Mucosa of gallbladder (tissue), 1 donor: ENCODE measurements around the gene LRRC37A2. TPM values are rescaled to one million over a fixed set of nuclear protein-coding genes. Genes with fewer than 3 reads are reported as not detected.
"Not testable (repeated sequence)": the region's sequence is repeated elsewhere in the genome, so short reads cannot be mapped to it uniquely, and the experiment has no call there.

Source experiments
- DNase-seq: peaks from one replicate; pipeline ENCODE4 v3.0.0-alpha.2; 2020; ENCODE audit warnings: low spot score
- total RNA-seq: library from RNA; stranded (reverse); gene quantifications from one replicate; pipeline ENCODE4 v1.2.1, GENCODE V29; 2021
- donor health status: DM: no; HTN: no; CAD: no.

Gene LRRC37A2
- 8.1 TPM for total RNA-seq

DNA sequence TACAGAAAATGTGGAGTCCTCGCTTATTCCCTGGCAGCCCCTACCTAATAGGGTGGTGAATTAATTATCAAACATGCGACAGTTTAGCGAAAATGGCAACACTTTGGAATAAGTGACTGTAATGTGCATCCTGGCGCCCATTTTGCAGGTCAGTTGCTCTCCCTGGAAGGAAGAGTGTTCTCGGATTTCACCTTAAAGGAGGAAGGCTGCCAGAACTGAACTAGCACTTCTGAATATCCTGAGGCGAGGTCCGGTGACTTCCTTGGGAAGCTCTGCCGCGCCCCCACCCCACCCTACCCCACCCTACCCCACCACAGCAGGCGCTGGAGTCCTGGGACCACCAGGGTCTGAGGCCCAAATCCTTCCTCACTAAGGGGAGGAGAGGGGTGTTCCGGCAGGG, at the start of gene LRRC37A2:
TSS of gene LRRC37A2 (plus strand) at position 301 of the 400 bp plus-strand sequence. CDS start 245 bp downstream, outside the sequence.
- not testable (repeated sequence) for DNase-seq

DNA sequence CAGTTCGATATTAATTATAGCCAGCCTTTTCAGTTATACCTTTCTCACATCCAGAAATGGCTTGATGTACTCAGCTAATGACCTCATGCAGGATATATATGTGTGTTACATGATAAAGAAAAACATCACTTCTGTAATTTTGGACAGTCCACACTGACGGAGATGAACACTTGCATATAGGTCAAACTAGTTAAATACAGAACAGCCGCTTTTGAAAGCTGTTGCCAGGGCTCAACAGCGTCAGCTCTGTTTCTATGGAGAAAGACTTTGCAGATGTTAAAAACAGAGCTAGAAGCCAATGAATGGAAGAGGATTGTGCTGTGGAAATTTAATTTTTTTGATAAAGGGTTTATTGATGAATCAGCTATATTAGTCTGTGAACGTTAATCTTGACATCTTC, 44.6 kb upstream of the LRRC37A2 start:
- DNase-seq: not testable (repeated sequence)

- not testable (repeated sequence) for DNase-seq
These were observed 37.8 kb upstream of the LRRC37A2 start for GRCh38 chr17:46474489-46474888.

GRCh38 chr17:46475583-46475982, 36.7 kb upstream of the LRRC37A2 start:
- not testable (repeated sequence) for DNase-seq

GRCh38 chr17:46478823-46479222, 33.4 kb upstream of the LRRC37A2 start:
- not testable (repeated sequence) for DNase-seq

GRCh38 chr17:46481310-46481709, 31.0 kb upstream of the LRRC37A2 start:
- not testable (repeated sequence) for DNase-seq

DNA sequence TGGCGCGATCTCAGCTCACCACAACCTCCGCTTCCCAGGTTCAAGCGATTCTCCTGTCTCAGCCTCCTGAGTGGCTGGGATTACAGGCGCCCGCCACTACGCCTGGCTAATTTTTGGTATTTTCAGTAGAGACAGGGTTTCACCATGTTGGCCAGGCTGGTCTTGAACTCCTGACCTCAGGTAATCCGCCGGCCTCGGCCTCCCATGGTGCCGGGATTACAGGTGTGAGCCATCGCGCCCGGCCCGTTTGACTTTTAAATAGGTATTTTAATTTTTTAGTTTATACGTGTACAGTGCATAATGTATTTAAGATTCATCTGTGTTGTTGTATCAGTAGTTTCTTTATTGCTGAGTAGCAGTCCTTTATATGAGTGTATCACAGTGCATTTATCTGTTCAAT, 20.2 kb upstream of the LRRC37A2 start:
- DNase-seq: not testable (repeated sequence)

DNA sequence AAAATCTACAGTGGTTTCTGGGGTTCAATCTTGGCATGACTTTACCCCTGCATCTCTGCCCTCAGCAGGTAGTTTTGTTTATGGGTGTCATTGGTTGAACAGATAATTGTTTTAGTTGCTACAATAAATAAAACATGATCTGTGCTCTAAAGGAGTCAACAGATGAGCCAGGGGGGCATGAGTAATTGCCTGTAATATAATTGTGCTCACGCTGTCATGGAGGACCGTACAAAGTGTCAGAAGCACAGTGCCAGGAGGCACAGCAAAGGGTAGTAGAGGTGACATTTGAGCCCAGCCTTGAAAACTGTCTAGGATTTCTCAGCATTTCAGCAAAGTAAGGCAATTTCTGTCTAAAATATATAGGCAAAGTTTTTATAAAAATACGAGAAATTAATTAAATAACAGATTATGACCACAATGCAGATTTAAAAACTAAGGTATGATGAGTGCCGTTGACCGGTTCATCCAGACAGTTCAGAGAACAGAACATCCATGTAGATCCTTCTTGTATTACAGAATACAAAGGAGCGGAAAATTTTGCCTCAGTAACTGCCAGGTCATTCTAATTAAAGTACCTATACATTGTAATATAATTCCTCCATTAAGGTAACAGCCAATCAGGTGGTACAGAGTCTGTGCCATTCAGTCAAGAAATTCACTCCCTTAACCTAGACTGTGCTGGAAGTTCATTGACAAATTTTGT, 12.7 kb upstream of the LRRC37A2 start:
- not testable (repeated sequence) for DNase-seq

DNA sequence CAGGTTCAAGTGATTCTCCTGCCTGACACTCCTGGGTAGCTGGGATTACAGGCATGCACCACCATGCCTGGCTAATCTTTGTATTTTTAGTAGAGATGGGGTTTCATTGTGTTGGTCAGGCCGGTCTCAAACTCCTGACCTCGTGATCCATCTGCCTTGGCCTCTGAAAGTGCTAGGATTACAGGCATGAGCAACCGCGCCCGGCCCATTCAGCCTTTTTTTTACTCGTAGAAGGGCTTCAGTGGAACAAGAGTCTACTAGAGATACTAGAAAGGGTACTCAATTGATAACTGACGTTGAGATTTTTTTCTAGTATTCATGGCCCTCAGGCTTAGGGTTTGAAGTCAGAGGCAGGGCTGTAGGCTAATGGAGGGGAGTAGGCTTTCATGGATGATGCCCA, 6.4 kb upstream of the LRRC37A2 start:
- DNase-seq: not testable (repeated sequence)

DNA sequence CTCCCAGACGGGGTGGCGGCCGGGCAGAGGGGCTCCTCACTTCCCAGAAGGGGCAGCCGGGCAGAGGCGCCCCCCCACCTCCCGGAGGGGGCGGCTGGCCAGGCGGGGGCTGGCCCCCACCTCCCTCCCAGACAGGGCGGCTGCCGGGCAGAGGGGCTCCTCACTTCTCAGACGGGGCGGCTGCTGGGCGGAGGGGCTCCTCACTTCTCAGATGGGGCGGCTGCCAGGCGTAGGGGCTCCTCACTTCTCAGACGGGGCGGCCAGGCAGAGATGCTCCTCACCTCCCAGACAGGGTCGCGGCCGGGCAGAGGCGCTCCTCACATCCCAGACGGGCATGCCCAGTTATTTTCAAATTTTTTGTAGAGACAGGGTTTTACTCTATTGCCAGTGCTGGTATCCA, 22.4 kb downstream of the LRRC37A2 start:
- DNase-seq: not testable (repeated sequence)

GRCh38 chr17:46548607-46549006, 36.3 kb downstream of the LRRC37A2 start:
- DNase-seq: not testable (repeated sequence)

GRCh38 chr17:46559155-46559554, 46.9 kb downstream of the LRRC37A2 start:
- DNase-seq: not testable (repeated sequence)

DNA sequence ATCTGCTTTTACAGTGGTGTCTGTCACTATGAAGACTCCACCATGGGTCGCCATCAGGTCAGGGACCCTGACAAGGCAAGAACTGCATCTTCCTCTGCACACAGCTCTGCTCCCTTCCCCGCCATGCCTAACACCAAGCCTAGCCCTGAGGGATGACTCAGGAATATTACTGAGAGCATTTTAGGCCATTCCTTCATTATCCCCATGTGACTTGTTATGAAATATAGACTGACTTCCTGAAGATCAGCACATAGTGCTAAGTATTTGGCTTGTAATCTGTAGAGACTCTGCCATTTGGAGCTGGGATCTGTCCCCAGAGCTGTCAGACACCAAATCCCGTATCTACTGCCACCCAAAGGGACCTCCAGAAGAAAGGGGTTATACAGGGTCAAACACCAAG, 47.8 kb downstream of the LRRC37A2 start:
- not testable (repeated sequence) for DNase-seq

GRCh38 chr17:46566284-46566683, 54.0 kb downstream of the LRRC37A2 start:
- DNase-seq: not testable (repeated sequence)

DNA sequence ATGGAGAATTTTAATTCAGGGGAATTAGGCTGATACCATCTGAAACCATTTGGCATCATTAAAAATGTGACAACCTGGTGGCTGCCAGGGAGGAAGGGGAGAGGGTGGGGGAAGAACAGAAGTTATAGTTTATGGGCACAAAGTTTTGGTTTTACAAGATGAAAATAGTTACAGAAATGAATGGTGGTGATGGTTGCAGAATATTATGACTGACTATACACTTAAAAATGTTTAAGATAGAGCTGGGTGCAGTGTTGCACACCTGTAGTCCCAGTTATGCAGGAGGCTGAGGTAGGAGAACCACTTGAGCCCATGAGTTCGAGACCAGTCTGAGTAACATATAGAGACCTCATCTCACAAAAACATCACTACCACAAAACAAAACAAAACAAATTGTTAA, 54.7 kb downstream of the LRRC37A2 start:
- not testable (repeated sequence) for DNase-seq

DNA sequence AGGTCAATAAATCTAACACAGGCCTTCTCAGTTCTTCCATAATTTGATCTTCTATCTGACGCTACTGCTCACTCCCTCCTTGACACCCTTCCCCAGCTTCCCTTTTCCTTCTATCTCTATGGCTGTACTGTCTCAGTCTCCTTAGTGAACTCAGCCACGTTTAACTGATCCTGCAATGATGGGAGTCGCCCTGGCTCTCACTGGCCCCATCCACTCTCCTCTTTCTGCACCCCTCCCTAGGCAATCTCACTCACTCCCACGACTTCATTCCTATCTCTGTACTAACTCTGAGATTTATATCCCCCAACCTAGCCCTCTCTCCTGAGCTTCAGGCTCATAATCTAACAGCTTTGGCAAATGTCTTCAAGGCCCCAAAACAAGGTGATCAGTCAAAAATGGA, 59.5 kb downstream of the LRRC37A2 start:
- not testable (repeated sequence) for DNase-seq

- peak; percentile 86 for DNase-seq
These were observed 67.1 kb downstream of the LRRC37A2 start, which contains the start of gene ARL17A for GRCh38 chr17:46579083-46580075. ARL17A (minus strand) TSS chr17:46579691; CDS start chr17:46576322, 3,369 bp downstream.

DNA sequence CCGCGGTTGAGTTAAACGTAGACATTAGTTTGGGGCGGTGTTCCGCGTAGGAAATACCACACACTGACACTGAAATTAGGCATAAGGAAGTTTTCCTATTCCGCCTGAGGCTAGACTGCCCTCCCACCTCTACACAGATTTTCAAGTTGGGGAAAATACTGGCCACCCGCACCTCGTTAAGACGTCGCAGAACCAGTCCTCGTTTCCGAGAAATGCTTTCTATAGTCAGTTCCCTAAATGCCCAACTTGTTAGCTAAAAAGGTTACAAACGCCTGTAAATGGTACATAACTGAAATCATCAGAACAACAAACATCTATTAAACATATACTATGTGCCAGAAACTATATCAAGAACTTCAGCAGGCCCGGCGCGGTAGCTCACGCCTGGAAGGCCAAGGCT, 67.8 kb downstream of the LRRC37A2 start:
- not testable (repeated sequence) for DNase-seq

DNA sequence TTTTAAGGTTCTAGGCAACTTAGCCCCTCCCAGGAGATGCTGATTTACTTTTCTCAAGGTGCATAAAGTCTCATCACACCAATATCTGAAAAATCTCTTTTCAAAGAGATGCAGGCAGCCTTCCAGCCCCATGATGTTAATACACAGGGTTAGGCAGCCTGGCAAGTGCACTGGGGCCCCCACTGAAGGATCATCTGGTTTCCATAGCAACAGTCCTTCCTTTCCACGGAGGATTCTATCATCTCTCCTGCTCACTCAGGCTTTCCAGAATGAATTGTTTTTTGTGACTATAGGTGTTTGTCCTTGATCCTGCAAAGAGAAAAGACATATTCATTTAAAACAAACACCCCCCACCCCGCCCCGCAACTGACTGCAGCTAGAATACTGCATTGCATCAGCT, 73.2 kb downstream of the LRRC37A2 start:
- not testable (repeated sequence) for DNase-seq

DNA sequence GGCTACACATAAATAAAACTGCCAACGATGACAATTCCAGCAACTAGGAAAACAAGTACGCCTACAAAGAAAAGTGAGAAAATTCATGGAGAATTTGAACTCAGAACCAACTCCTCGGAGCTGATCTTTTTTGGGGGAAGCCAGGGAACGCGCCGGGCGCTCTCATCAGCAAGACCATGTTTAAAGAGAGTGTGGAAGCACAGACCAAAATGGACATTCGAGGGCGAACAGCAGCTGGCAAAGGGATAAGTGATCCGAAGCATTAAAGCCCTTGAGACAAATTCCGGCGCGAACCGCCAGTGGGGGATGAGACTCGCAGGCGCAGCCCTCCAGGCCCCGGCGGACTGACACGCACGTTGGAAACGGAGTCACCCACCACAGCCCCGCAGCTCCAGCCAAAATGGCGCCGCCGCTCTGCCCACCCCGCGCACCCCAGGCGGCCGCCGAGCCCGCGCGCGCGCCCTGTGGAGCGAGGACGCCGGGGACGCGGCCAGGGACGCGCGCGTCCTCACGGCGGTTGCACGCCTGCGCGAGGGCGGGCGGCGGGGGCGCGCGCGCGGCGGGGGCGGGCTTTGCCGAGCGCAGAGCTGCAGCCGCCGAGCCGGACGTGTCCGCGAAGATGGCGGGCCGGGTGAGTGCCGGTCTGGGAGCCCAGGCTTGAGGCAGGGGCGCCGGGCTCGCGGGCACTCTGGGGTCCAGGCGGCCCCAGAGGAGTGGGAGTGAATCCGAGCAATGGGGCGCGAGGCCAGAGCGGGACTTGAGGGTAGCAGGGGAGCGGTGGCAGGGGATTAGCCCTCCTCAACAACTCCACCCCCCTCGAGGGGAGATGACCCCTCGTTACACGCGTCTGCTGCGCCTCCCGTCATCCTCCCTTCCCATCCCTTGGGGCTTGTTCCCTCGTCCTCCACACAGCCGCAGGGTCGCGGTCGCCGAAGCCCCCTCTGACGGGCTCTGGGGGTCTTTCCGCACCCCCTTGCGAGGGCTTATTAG, 78.2 kb downstream of the LRRC37A2 start, which contains the start of gene NSF:
TSS of gene NSF (plus strand) at position 513 of the 990 bp plus-strand sequence. CDS start at position 620, 107 bp downstream.
- DNase-seq: not testable (repeated sequence)

GRCh38 chr17:46591332-46591731, 79.1 kb downstream of the LRRC37A2 start:
- not testable (repeated sequence) for DNase-seq
